ENCODE results near the gene SYS1. TPM values are rescaled to one million over a fixed set of nuclear protein-coding genes. Genes with fewer than 3 reads are reported as not detected.

Gene SYS1
- total RNA-seq, 1 experiment from 2014 or later, result 28.9 TPM

DNA sequence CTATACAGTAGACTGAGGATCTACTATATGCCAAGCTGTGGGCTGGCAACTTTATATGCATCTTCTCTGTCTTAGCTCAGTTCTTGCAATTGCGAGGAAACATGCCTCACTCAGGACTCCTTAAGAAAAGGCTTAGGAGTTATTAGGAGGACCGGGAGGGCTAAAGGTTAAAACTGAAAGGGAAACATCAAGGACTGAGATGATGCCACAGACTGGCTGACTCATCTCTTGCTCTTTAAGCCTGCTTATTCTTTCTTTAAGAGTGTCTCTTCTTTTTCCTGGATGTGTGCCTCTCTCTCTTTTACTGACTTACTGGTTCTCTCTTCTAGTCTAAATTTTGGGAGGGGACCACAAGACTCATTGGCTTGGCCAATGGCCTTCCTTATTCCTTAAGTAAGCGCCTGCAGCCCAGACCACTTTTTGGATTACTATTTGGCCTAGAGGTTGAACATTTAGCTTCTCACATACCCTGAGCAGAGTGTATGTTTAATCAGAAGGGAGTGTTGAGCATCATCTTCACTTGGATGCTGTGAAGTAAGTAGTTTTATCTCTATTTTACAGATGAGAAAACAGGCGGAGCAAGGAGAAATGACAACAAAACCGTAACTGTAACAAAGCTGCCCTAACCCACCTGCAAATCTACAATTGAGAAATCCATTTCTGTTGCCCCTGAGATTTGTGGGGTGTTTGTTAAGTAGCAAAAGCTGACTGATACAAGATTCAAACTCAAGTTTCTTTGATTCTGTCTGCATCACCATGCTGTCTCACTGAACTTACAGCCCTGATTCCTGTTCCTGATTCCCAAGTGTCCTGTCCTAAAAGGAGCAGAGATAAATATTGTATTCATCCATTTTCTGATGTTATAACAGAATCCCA is 7.5 kb upstream of the SYS1 start:
- peak; percentile 80 for DNase-seq (ENCODE audit: low read depth)

GRCh38 chr20:45358282-45359068 is 4.5 kb upstream of the SYS1 start:
- peak; percentile 49 for DNase-seq (ENCODE audit: low read depth)

DNA sequence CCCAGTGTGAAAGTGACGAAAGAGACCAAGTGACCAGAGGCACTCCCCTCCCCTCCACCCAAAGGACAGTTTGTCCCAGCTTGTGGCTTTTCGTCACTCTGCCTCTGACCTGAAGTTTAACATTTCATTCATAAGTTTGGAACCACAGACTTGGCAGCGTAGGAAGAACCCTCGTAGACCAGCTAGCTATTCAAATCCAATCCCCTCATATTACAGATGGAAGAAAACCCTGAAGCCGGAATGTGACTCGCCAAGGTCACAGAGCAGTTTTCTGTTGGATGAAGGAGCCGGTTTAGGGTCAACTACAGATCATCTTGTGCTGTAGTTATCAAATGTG is 3.9 kb upstream of the SYS1 start:
- DNase-seq (ENCODE audit: low read depth), result no peak

GRCh38 chr20:45359406-45360148 is 3.4 kb upstream of the SYS1 start:
- DNase-seq (ENCODE audit: low read depth), result peak; percentile 41

DNA sequence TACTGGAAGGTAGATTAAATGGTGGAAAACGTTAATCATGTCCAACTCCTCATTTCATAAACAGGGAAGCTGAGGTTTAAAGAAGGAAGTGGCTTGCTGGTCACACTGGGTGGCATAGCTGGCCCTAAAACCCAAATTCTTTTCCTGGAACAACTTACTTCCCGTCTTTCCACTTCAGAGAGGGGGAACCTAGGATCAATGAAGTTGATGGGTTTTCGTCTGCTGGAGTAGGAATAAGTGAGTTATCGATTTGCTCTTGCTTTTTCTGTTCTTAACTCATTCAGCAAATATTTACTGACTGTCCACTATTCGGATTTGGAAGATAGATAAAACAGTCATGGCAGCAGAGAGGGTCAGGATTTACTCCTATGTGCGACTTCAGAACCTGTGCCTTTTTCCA is 1.2 kb upstream of the SYS1 start:
- no peak for DNase-seq (ENCODE audit: low read depth)

GRCh38 chr20:45363611-45364492 is 896 bp downstream of the SYS1 start:
- no peak for DNase-seq (ENCODE audit: low read depth)

DNA sequence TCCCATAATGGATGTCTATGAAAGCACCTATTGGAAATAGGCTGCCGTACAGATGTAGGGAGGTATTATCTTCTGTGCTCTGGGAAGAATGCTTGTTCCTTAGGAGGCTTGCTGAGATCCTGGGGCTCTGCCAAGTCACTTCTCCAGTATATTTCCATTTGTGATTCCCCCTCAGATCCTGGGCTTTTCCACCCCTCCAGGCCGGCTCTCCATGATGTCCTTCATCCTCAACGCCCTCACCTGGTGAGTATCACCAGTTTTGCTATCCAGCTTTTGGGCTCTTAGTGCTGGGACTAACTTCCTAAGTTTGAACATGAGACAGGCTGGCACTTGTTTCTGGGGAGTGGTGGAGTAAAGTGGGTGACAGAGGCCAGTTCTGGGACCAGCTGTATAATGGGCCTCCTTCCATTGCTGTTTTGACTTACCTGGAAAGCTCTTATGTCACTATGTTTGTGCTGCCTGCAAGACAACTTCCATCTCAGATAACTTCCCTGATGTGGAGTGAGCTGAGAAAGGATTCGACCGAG is 2.6 kb downstream of the SYS1 start:
- no peak for DNase-seq (ENCODE audit: low read depth)

- DNase-seq (ENCODE audit: low read depth), result no peak
These were observed 3.2 kb downstream of the SYS1 start for GRCh38 chr20:45366192-45366591.

DNA sequence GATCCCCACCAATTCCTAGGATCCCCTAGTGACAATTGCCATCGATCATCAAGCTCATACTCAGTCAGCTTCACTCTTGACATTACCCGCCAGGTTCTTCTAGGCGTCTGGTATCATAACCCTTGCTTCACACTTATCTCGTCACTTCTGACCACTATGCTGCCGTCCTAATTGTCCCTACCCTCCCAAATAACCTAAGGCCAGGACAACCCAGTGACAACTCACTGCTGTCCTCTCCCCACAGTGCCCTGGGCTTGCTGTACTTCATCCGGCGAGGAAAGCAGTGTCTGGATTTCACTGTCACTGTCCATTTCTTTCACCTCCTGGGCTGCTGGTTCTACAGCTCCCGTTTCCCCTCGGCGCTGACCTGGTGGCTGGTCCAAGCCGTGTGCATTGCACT is 3.7 kb downstream of the SYS1 start:
- no peak for DNase-seq (ENCODE audit: low read depth)

DNA sequence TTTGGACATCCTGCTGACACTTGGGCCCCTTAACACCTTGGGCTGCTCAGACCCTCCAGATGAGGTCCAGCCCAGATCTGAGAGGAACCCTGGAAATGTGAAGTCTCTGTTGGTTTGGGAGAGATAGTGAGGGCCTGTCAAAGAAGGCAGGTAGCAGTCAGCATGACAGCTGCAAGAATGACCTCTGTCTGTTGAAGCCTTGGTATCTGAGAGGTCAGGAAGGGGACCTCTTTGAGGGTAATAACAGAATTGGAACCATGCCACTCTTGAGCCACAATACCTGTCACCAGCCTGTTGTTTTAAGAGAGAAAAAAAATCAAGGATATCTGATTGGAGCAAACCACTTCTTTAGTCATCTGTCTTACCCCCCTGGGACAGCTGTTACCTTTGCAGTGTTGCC is 4.2 kb downstream of the SYS1 start:
- DNase-seq (ENCODE audit: low read depth), result no peak

- no peak for DNase-seq (ENCODE audit: low read depth)
These were observed 5.4 kb downstream of the SYS1 start for GRCh38 chr20:45368221-45368980.

DNA sequence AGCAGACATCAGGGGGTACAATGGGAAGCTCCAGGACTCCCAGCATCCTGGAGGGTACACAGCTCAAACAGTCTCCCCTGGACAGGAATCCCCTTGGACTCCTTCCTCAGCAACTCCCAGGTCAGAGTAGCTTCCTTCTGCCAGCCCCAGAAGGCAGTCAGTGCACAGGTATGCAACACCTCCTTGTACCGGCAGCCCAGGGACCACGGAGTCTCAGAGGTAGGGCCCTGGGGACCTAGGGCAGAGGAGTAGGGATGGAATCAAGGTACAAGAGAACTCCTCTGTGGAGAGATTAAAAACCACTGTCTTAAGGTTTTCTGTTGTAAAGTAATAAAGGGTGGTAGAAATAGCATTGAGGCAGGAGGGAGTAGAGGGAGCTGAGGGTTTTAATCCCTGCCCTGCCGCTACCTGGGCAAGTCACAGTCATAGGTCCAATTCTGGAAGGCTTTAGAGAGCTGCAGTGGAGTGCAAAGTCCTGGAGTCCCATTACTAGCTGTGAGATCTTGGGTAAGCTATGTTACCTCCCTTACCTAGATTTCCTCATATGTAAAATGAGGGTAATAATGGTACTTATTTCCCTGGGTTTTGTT is 7.7 kb downstream of the SYS1 start:
- no peak for DNase-seq (ENCODE audit: low read depth)

DNA sequence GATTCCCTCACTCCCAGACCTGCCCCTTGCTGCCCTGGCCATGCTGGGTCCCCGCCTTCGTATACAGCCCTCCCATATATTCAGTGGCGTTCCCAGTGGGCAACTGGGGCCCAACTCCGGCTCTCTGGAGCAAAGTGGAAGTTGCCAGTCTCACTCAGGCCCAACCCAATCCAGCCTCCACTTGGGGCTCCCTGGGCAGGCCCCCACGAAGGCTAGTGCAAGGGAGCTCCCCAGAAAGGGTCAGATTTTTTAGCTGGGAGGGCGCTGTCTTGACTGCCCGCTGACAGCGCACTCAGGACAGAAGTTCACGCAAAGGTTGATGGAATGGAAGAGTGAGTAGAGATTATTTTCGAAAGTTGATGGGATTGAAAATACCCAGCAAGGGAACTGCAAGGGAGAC is 9.3 kb downstream of the SYS1 start:
- no peak for DNase-seq (ENCODE audit: low read depth)

GRCh38 chr20:45372646-45373352 is 9.8 kb downstream of the SYS1 start:
- DNase-seq (ENCODE audit: low read depth), result no peak

DNA sequence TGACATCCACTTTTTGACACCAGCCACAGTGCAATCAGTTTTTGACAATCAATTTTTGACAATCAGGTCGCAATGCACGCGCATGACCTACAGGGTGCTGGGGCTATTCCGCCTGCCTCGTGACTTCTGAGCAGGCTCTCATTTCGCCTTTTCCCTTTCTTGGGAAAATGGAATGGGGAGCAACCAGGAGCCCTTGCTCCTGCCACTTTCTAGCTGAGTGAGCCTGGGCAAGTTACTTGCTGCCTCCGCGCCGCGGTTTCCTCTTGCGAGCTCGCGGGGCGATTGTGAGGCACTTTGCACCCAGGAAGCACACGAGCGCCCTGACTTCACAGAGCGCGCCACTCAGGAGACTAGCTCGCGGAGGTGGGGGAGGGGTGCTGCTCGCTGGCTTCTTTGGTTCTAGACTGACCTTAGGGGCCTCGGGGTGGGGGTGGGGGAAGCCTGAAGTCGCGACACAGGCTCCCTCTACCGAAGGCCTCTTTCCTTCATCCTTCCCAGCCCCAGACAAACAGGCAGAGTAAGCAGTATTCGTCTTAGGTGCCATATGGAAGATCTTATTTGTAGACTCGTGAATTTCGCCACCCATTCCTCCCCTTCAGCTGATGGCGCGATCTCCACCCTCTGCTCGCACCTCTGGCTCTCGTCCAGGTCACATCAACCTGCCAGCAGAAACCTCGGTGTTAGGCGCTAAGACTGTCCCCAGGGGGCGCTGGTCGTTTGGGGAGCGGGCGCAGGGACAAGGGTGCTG is 10.6 kb downstream of the SYS1 start:
- peak; percentile 43 for DNase-seq (ENCODE audit: low read depth)

GRCh38 chr20:45374101-45374467 is 11.1 kb downstream of the SYS1 start:
- no peak for DNase-seq (ENCODE audit: low read depth)

DNA sequence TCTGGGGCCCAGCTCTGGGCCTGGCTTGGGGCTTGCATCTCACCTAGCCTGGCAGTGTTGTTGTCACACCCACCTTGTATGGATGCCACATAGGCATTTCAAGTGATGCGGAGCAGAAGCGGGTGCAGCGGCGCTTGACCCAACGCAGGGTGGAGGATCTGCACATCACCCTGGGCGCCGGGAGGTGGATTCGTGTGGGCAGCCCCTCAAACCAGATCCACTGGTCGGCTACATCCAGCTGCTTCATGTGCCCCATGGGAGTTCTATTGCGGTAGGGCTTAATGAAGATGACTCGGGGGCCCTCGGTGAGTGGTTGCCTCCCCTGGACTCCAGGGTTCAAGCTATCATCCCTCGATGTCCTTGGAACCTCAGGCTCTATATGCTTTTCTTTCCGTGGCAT is 12.0 kb downstream of the SYS1 start:
- no peak for DNase-seq (ENCODE audit: low read depth)

GRCh38 chr20:45377269-45377668 is 14.3 kb downstream of the SYS1 start:
- no peak for DNase-seq (ENCODE audit: low read depth)

All from HT1080 (cell line).